Small intestine (tissue), 7 donors: Measurements from ENCODE around the gene SSTR5. TPM values are rescaled to one million over a fixed set of nuclear protein-coding genes. Genes with fewer than 3 reads are reported as not detected.
A peak's percentile ranks its signal among the peaks of the same experiment; 100 is the strongest.

ENCODE experiments used
- DNase-seq, 2 donors: peaks; one replicate each; pipeline versions ENCODE4 v3.0.0 to v3.0.0-alpha.2; 2013
- FAIRE-seq: peaks from 2 replicates; lab custom pipeline; 2012; peaks lifted over from hg19 to GRCh38; lab: Jason Lieb, UNC
- H3K27ac ChIP-seq, 3 donors: one replicate each; pipeline ENCODE4 v1.5.1; 2013; ENCODE audit warnings: low read length in 2 of 3, mild to moderate bottlenecking in 2 of 3, control low read depth in 1 of 3, inconsistent platforms in 1 of 3, low read depth in 1 of 3, moderate library complexity in 1 of 3
- H3K27me3 ChIP-seq, 3 donors: one replicate each; pipeline ENCODE4 v1.6.1; 2013; ENCODE audit warnings: low read length in 3 of 3, inconsistent platforms in 1 of 3; ENCODE audit not compliant: control insufficient read depth in 3 of 3, insufficient read depth in 3 of 3
- H3K36me3 ChIP-seq, 3 donors: one replicate each; pipeline ENCODE4 v1.6.1; 2013; ENCODE audit warnings: low read length in 3 of 3, inconsistent platforms in 1 of 3, low read depth in 1 of 3, mild to moderate bottlenecking in 1 of 3, moderate library complexity in 1 of 3; ENCODE audit not compliant: control insufficient read depth in 3 of 3, insufficient read depth in 2 of 3
- H3K4me1 ChIP-seq, 3 donors: one replicate each; pipeline ENCODE4 v1.6.1; 2013; ENCODE audit warnings: low read length in 2 of 3, inconsistent platforms in 1 of 3, low read depth in 1 of 3, mild to moderate bottlenecking in 1 of 3, moderate library complexity in 1 of 3; ENCODE audit not compliant: control insufficient read depth in 3 of 3, insufficient read depth in 2 of 3
- H3K4me3 ChIP-seq, 3 donors: one replicate each; pipeline ENCODE4 v1.5.1; 2013; ENCODE audit warnings: low read length in 3 of 3, control low read depth in 1 of 3, inconsistent platforms in 1 of 3, low read depth in 1 of 3, mild to moderate bottlenecking in 1 of 3, moderate library complexity in 1 of 3
- H3K9me3 ChIP-seq, 2 donors: one replicate each; pipeline ENCODE4 v1.6.1; 2013; ENCODE audit warnings: low read depth in 1 of 2, low read length in 1 of 2; ENCODE audit not compliant: control insufficient read depth in 2 of 2, insufficient read depth in 1 of 2
- WGBS, 3 donors: extraction: QIAGEN DNeasy Blood & Tissue Kit; methylation state at CpG; one replicate each; pipeline ENCODE4 v1.1.7; 2013; 5-methylcytosine and 5-hydroxymethylcytosine counted together
- polyA plus RNA-seq, 4 donors: library from polyadenylated mRNA; stranded (reverse) in 3 of 4; unstranded in 1 of 4; fragments of 200-250 nt in 3 of 4; fragments of 120-200 nt in 1 of 4; gene quantifications; one replicate each; pipeline versions ENCODE4 v1.2.1 to v1.2.3, GENCODE V29; 2013
- donor health status: healthy with polysubstance abuse.
- donor health status: control.
- donor health status: control.
- donor health status: Bipolar disorder and iron deficiency.
- donor health status: healthy.

Gene SSTR5
- polyA plus RNA-seq, 4 donors = 0.24 to 0.87 TPM; not detected in 2

DNA sequence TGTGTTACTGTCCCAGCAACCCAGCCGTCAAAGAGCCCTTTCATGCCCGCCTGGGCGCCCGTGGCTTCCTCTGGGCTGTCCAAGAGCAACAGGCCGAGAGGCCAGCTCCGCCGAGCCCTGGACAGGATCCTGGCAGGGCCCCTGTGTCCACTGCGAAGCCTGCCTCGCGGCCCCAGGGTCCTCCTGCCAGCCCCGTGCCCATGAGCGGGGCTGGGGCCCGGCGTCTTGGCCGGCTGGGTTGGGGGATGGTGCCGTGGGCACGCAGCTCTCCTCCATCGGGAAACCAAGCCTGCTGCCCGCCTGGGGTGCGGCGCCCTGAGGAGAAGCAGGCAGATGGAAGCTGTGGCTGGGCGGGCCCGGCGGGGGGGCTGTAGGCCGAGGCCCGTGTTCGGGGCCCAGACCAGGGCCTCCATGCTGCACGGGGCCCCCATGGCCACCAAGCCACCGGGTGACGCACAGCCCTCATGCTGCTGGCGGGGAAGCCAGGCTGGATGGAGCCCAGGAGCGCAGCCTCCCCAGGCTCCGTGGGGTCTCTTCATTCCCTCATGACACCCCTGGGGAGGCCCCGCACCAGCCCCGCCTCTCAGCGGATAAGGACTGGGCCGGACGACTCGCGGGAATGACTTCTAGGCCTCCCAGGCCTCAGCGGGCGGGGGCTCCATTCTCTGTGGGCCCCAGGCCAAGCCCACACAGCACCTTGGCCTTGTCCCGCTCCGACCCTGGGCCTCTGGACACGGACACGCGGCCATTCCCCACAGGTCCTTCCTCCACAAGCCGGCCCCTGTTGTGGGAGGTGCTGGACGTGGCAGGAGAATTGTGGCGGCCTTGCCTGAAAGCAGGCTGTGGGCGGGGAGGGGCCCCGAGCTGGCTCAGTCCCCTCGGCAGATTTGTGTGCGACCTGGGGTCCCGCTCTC lies 23.9 kb downstream of the SSTR5 start, which contains the start of gene C1QTNF8:
Gene C1QTNF8, minus strand, starts transcription at position 76 of the 914 bp plus-strand sequence. CDS start 1,322 bp downstream, outside the sequence.
- no peak within 1 kb of the TSS for H3K4me3 ChIP-seq
- 44 to 66% (median 48%) methylated on average over 47 to 55 of the region's 55 CpGs for WGBS, 3 donors
- peaks cover 0 to 14% (median 0%) of the 10 kb centered on the region in 3 donors for H3K4me1 ChIP-seq
- FAIRE-seq (no peak), DNase-seq (no peak)
- H3K36me3 ChIP-seq = no peaks in the 10 kb centered on the region
- H3K27me3 ChIP-seq = peaks cover 3 to 24% (median 18%) of the 10 kb centered on the region in 3 donors
- no peaks in the 10 kb centered on the region for H3K9me3 ChIP-seq
- H3K27ac ChIP-seq = no peak within 1 kb of the TSS

DNA sequence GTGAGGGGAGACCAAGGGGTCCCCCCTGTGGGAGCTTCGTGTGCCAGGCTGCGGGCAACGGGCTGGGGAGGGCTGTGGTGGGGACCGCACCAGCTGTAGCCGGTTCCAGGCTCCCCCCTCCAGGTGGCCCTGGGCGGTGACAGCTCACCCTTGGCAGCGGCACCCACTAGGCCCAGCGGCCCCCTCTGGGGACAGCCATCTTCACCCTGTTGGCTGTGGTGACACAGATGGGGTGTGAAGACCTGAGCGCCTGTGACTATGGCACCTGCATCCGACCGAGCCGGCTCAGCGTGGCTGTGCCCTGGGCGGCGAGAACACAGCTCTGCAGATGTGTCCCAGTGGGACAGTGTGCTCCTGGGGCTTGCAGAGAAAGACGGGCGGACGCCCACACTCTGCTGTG lies 24.6 kb downstream of the SSTR5 start:
- Histone ChIP-seq H3K4me3 (no peak overlapping the region), H3K27me3 (peaks cover 3 to 24% (median 19%) of the 10 kb centered on the region in 3 donors), H3K4me1 (peaks cover 0 to 10% (median 0%) of the 10 kb centered on the region in 3 donors), H3K36me3 (no peaks in the 10 kb centered on the region), H3K27ac (no peak overlapping the region), H3K9me3 (no peaks in the 10 kb centered on the region)
- FAIRE-seq (no peak), DNase-seq (no peak)
- 38 to 67% (median 47%) methylated on average over 18 of the region's 18 CpGs for WGBS, 3 donors

GRCh38 chr16:1097800-1098199 lies 25.3 kb downstream of the SSTR5 start:
- 65 to 77% (median 68%) methylated on average over 14 to 23 of the region's 23 CpGs for WGBS, 3 donors
- peaks cover 0 to 10% (median 0%) of the 10 kb centered on the region in 3 donors for H3K4me1 ChIP-seq

GRCh38 chr16:1098266-1098991 lies 25.9 kb downstream of the SSTR5 start:
- FAIRE-seq (no peak), DNase-seq (no peak)
- Histone ChIP-seq H3K4me3 (no peak overlapping the region), H3K9me3 (no peaks in the 10 kb centered on the region), H3K4me1 (peaks cover 0 to 16% (median 0%) of the 10 kb centered on the region in 3 donors), H3K36me3 (no peaks in the 10 kb centered on the region), H3K27ac (no peak overlapping the region), H3K27me3 (peaks cover 3 to 24% (median 21%) of the 10 kb centered on the region in 3 donors)
- WGBS, 3 donors = 35 to 47% (median 37%) methylated on average over 33 to 34 of the region's 34 CpGs

More at GRCh38 chr16:1097800-1098199, 25.3 kb downstream of the SSTR5 start:
- H3K9me3 ChIP-seq = no peaks in the 10 kb centered on the region
- H3K27me3 ChIP-seq = peaks cover 3 to 24% (median 19%) of the 10 kb centered on the region in 3 donors
- DNase-seq (no peak), FAIRE-seq (no peak)
- no peak overlapping the region for H3K27ac ChIP-seq
- no peak overlapping the region for H3K4me3 ChIP-seq
- no peaks in the 10 kb centered on the region for H3K36me3 ChIP-seq

DNA sequence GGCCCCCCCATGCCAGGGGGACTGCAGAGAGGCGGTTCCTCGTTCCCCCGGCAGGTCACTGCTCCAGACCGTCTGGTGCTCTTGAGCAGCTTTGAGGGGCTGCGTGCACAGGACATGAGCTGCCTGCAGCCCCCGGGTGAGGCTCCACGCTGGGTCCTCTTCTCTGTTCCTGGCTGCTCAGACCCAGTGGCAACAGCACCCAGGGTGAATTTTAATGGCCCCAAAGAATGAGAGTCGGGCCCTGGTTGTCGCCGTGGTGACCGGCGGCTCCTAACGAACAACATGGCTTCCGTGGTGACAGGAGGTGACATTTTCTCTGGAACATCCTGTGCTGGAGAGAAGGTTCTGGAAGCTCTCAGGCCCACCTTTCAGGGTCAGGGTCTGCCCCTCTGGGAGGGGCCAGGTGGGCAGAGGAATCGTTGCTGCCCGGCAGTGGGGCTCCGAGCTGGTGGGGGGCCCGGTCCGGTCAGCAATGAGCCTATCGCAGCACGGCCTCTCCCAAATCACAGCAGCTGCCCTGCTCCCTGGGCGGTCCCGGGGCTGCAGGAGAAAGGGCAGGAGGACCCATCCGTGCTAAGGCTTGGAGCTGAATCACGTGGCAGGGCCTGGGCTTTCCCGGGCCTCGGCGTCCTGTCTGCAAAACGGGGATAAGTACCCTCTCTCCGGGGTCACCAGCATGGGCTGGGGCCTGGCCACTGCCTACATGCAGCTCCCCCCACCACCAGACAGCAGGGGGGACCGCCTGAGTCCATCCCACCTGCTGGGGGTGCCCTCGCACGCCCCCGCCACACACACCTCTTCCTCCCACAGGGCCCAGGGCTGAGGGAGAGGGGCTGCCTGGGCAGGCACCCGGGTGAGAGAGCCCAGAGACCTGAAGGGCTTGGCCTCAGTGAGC lies 26.9 kb downstream of the SSTR5 start:
- peaks cover 0 to 16% (median 0%) of the 10 kb centered on the region in 3 donors for H3K4me1 ChIP-seq
- no peak overlapping the region for H3K4me3 ChIP-seq
- H3K27me3 ChIP-seq = peaks cover 3 to 26% (median 19%) of the 10 kb centered on the region in 3 donors
- FAIRE-seq (no peak), DNase-seq (no peak)
- no peaks in the 10 kb centered on the region for H3K36me3 ChIP-seq
- no peak overlapping the region for H3K27ac ChIP-seq
- 26 to 47% (median 27%) methylated on average over 31 to 35 of the region's 35 CpGs for WGBS, 3 donors
- H3K9me3 ChIP-seq = no peaks in the 10 kb centered on the region

DNA sequence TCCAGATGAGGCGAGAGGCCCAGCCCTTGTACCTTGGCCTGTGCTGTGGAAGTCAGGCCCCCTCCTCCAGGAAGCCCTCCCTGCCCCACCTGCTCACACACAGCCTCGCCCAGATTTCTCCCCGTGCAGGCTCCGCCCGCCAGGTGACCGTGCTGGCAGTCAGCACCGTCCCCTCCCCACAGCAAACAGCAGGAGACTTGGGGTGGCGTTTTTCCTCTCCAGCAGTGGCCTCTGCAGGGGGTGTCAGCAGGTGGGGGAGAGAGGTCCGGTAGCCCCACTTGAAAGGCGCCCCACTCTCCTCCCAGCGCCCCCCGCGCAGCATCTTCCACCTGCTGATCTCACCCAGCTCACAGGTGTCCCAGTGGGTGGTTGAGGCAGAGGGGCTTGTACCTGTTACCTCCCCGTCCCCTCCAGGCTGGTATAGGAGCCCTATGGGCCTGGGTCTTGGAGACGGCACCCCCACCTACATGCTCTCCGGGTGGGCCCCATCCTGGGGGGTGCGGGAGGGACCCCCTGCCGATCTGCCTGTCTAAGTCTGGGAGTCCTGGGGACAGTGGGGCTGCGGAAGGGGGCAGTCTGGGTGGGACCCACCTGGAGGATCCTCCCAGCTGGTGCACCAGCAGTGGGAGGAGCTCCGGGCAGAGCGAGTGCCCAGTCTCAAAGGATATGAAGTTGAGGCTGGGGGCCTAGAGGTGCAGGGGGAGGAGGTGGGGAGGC lies 27.7 kb downstream of the SSTR5 start:
- no peak for FAIRE-seq
- Histone ChIP-seq H3K9me3 (no peaks in the 10 kb centered on the region), H3K4me3 (no peak overlapping the region), H3K27ac (no peak overlapping the region), H3K4me1 (peaks cover 0 to 16% (median 0%) of the 10 kb centered on the region in 3 donors), H3K27me3 (peaks cover 3 to 26% (median 19%) of the 10 kb centered on the region in 3 donors), H3K36me3 (no peaks in the 10 kb centered on the region)
- peak; percentile 16 to 61 for DNase-seq
- 33 to 50% (median 36%) methylated on average over 18 to 20 of the region's 21 CpGs for WGBS, 3 donors

- H3K27ac ChIP-seq = no peak overlapping the region
- H3K36me3 ChIP-seq = no peaks in the 10 kb centered on the region
- H3K4me3 ChIP-seq = no peak overlapping the region
- DNase-seq = no peak
- WGBS, 3 donors = 53 to 60% (median 53%) methylated on average over 25 of the region's 25 CpGs
- peaks cover 5 to 29% (median 17%) of the 10 kb centered on the region in 3 donors for H3K27me3 ChIP-seq
- FAIRE-seq = no peak
- H3K4me1 ChIP-seq = peaks cover 0 to 16% (median 0%) of the 10 kb centered on the region in 3 donors
- no peaks in the 10 kb centered on the region for H3K9me3 ChIP-seq
Measured at GRCh38 chr16:1101133-1101532, 28.6 kb downstream of the SSTR5 start.
